ENCODE results near the gene PLXDC2.

Gene PLXDC2

DNA sequence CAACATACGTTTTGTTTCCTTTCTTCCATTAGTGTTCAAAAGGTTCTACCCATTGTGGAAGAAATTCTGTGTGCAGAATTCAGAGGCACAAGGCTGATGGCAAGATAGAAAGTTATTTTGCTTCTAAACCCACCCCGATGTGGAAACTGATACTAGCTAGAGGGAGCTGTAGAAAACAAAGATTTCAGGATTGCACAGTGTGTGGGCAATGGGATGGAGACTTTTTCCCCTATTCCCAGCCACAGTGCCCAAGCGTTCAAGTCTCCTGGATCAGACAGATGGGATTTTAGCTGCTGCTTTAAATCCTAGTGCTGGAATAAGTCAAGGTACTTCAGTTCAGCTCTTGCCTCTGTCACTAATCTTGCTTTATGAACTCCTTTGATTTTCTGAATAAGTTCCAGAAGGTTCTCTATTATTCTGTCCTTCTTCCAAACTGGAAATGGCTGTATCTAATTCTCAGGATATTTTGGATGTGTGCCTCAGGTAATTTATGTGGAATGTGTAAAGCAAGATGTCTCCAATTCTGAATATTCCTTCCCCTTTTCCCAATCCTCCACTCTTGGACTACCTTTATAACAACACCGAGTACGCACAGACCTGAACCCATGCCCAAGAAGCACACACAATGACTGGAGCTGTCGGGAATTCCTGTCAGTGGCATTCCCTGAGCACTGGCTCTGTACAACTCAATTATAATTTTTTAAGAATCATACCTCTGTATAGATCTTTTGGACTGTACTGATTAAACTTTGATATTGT, 473.0 kb downstream of the PLXDC2 start:
- TF ChIP-seq, protein P1, sequence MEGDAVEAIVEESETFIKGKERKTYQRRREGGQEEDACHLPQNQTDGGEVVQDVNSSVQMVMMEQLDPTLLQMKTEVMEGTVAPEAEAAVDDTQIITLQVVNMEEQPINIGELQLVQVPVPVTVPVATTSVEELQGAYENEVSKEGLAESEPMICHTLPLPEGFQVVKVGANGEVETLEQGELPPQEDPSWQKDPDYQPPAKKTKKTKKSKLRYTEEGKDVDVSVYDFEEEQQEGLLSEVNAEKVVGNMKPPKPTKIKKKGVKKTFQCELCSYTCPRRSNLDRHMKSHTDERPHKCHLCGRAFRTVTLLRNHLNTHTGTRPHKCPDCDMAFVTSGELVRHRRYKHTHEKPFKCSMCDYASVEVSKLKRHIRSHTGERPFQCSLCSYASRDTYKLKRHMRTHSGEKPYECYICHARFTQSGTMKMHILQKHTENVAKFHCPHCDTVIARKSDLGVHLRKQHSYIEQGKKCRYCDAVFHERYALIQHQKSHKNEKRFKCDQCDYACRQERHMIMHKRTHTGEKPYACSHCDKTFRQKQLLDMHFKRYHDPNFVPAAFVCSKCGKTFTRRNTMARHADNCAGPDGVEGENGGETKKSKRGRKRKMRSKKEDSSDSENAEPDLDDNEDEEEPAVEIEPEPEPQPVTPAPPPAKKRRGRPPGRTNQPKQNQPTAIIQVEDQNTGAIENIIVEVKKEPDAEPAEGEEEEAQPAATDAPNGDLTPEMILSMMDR (IDR thresholded peaks at IDR 0.05) = no peak
- H3K4me1 Mint-ChIP-seq = peaks cover 5% of the 10 kb centered on the region
- H3K36me3 Mint-ChIP-seq (ENCODE audit: low read depth) = peaks cover 2% of the 10 kb centered on the region
- no peak overlapping the region for H3K27ac Mint-ChIP-seq
- no peaks in the 10 kb centered on the region for H3K27me3 Mint-ChIP-seq (ENCODE audit: low read depth, poor library complexity)
- no peak for DNase-seq
- peaks cover 16% of the 10 kb centered on the region for H3K9me3 Mint-ChIP-seq
- H3K4me3 Mint-ChIP-seq = no peak overlapping the region

DNA sequence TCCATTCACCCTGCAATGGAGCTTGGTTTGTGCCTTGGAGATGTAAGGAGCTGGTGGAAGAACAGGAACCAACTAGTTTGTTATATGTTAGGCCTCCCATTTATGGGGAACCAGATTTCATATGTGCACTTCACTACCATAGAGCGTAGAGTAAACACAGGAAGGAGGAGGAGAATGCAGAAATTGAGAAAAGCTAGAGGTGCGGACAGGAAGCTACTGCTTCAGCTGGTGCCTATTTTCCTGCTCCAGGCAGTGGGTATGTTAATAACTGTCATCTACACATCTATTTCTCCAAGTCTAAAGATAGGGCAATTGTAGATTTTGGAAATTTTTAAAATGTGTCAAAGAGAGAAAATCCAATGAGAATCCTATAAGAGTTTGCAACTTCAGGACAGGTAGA, 482.2 kb downstream of the PLXDC2 start:
- H3K27ac Mint-ChIP-seq = no peak overlapping the region

DNA sequence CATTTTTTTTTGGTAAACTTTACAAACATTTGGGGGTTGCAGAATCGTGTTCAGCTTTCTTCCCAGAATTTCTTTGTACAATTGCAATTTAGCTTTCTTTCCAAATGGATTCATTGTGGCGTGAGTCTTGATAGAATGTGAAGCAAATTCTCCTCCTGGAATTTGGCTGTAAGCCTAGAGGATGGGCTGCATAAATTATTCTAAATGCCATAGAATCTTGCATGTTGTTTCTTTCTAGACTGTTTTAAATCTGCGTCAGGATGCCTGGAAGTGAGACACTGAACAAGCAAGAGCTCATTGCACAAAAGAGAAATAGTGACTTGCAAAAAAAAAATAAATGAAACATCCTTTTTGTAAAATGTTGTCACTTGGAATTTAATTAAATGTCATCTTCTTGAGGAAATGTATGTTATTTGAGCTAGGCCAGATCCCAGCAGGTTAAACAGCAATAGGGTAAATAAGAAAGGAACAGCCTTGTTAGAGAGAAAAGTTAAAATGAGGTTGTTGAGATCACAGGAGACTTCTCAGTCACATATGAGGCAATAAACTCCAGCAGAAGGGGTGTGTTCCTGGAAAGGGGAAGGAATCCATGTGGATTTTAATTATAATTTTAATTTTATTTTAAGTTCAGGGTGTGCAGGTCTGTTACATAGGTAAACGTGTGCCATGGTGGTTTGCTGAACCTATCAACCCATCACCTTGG, 483.0 kb downstream of the PLXDC2 start:
- Mint-ChIP-seq H3K4me1 (no peaks in the 10 kb centered on the region), H3K27me3 (ENCODE audit: low read depth, poor library complexity) (peaks cover 3% of the 10 kb centered on the region), H3K36me3 (ENCODE audit: low read depth) (peaks cover 9% of the 10 kb centered on the region), H3K4me3 (no peak overlapping the region), H3K27ac (no peak overlapping the region), H3K9me3 (peaks cover 65% of the 10 kb centered on the region)
- TF ChIP-seq, protein P1 (IDR thresholded peaks at IDR 0.05) = no peak
- no peak for DNase-seq

More for the DNA sequence above, 482.2 kb downstream of the PLXDC2 start:
- peaks cover 66% of the 10 kb centered on the region for H3K9me3 Mint-ChIP-seq
- H3K36me3 Mint-ChIP-seq (ENCODE audit: low read depth) = peaks cover 9% of the 10 kb centered on the region
- TF ChIP-seq, protein P1 (IDR thresholded peaks at IDR 0.05) = no peak
- H3K4me3 Mint-ChIP-seq = no peak overlapping the region
- peaks cover 3% of the 10 kb centered on the region for H3K27me3 Mint-ChIP-seq (ENCODE audit: low read depth, poor library complexity)
- DNase-seq = no peak
- no peaks in the 10 kb centered on the region for H3K4me1 Mint-ChIP-seq

DNA sequence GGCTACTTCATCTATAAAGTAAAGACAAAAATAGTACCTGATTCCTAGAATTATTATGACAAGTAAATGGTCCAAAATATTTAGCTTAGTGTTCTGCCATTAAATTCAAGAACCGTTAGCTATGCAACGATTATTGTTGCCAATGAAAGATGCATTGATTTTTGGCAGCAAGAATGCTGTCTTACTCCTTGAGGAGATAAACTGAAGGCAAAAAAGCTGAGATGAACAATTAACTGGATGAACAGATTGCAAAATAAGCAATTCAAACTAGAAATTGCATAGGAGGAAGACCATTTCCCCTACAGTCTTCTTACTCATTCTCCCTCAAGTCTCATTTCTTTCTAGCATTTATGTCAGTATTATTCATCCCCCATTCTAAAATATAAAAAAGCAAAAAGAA, 484.5 kb downstream of the PLXDC2 start:
- TF ChIP-seq, protein P1 (IDR thresholded peaks at IDR 0.05) = no peak
- H3K36me3 Mint-ChIP-seq (ENCODE audit: low read depth) = peaks cover 9% of the 10 kb centered on the region
- H3K4me3 Mint-ChIP-seq = no peak overlapping the region
- peaks cover 52% of the 10 kb centered on the region for H3K9me3 Mint-ChIP-seq
- DNase-seq = no peak
- H3K27ac Mint-ChIP-seq = no peak overlapping the region
- H3K4me1 Mint-ChIP-seq = no peaks in the 10 kb centered on the region
- peaks cover 4% of the 10 kb centered on the region for H3K27me3 Mint-ChIP-seq (ENCODE audit: low read depth, poor library complexity)

DNA sequence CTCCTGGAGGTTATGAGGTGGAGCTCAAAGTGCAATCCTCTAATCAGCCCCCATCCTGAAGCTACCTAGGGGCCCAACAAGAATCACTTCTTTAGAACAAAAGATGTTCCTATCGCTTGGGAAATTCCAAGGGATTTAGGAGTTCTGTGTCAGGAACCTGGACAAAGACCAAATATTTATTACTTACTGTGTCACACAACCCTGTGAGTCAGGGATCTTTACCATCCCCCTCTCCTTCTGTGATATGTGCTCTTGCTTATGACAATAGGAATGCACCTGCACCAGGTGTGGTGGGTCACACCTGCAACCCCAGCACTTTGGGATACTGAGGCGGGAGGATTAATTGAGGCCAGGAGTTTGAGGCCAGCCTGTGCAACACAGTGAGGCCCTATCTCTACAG, 485.8 kb downstream of the PLXDC2 start:
- H3K4me1 Mint-ChIP-seq = no peaks in the 10 kb centered on the region
- no peak overlapping the region for H3K4me3 Mint-ChIP-seq
- peaks cover 8% of the 10 kb centered on the region for H3K36me3 Mint-ChIP-seq (ENCODE audit: low read depth)
- no peak for DNase-seq
- H3K27me3 Mint-ChIP-seq (ENCODE audit: low read depth, poor library complexity) = peaks cover 4% of the 10 kb centered on the region
- TF ChIP-seq, protein P1 (IDR thresholded peaks at IDR 0.05) = no peak
- H3K27ac Mint-ChIP-seq = no peak overlapping the region
- H3K9me3 Mint-ChIP-seq = peaks cover 44% of the 10 kb centered on the region
